Measurements from ENCODE around the gene POLR3C.

DNA sequence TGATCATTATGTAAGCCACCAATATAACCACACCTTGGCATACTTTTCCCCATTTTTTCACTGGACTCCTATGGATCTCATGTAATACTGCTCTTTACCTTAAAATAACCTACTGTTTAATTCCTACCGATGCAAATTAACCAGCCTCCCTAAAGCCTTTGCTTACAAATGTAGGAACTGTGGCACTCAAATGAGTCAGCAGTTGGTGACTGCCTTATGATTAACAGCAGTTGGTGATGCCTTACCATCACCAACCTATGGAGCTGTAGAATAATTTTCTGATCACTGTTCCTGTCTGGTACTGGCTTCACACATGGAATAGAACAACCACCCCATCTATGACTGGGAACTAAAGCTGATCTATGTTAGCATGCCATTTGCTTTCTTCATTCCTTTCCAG lies 13.7 kb downstream of the POLR3C start:
- TF ChIP-seq, protein P1, sequence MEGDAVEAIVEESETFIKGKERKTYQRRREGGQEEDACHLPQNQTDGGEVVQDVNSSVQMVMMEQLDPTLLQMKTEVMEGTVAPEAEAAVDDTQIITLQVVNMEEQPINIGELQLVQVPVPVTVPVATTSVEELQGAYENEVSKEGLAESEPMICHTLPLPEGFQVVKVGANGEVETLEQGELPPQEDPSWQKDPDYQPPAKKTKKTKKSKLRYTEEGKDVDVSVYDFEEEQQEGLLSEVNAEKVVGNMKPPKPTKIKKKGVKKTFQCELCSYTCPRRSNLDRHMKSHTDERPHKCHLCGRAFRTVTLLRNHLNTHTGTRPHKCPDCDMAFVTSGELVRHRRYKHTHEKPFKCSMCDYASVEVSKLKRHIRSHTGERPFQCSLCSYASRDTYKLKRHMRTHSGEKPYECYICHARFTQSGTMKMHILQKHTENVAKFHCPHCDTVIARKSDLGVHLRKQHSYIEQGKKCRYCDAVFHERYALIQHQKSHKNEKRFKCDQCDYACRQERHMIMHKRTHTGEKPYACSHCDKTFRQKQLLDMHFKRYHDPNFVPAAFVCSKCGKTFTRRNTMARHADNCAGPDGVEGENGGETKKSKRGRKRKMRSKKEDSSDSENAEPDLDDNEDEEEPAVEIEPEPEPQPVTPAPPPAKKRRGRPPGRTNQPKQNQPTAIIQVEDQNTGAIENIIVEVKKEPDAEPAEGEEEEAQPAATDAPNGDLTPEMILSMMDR (IDR thresholded peaks at IDR 0.05), result no peak
- no peak for TF ChIP-seq POLR2A (IDR thresholded peaks at IDR 0.05)
